Smooth muscle cell of bladder (primary cell): ENCODE data around the gene NQO1. TPM values are rescaled to one million over a fixed set of nuclear protein-coding genes. Genes with fewer than 3 reads are reported as not detected.

Experiments used
- total RNA-seq: library from RNA; depleted of rRNA; stranded (reverse); fragments of >200 nt; gene quantifications from 2 replicates; pipeline ENCODE4 v1.2.3, GENCODE V29; 2014

The NQO1 gene
- total RNA-seq: 547 and 816 TPM in 2 replicates

DNA sequence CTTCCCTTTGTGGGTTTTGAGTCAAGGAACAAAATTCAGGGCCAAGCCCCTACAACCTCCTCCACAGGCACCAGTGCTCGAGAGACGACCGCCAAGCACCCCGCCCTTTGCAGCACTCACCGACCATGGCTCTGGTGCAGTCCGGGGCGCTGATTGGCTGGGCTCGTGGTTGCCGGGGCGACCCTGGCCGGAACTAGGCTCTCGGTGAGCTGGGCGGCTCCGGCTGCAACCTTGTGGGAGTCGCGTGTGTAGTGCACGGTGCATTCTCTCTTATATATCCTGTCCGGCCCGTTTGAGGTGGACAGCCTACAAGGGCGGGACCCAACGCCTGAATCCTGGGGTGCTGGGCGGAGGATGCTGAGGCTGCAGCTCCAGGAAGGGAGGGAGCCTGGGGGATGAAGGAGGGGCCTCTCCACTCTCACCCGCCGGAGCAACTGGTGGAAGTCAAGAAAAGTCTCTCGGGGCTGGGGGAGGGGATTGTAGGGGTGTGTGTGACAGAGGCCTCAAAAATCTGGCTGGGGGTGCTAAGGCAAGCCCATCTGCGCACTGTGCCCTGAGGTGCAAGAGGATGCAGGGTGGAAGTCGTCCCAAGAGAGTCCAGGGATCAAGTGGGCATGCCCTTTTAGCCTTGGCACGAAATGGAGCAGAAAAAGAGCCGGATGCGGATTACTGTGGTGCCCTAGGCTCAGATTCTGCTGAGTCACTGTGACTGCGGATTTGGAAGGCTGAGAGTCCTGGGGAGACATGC, at the start of gene NQO1:
NQO1 (minus strand) TSS at position 248 of the 748 bp plus-strand sequence; CDS start at position 127, 121 bp downstream.

DNA sequence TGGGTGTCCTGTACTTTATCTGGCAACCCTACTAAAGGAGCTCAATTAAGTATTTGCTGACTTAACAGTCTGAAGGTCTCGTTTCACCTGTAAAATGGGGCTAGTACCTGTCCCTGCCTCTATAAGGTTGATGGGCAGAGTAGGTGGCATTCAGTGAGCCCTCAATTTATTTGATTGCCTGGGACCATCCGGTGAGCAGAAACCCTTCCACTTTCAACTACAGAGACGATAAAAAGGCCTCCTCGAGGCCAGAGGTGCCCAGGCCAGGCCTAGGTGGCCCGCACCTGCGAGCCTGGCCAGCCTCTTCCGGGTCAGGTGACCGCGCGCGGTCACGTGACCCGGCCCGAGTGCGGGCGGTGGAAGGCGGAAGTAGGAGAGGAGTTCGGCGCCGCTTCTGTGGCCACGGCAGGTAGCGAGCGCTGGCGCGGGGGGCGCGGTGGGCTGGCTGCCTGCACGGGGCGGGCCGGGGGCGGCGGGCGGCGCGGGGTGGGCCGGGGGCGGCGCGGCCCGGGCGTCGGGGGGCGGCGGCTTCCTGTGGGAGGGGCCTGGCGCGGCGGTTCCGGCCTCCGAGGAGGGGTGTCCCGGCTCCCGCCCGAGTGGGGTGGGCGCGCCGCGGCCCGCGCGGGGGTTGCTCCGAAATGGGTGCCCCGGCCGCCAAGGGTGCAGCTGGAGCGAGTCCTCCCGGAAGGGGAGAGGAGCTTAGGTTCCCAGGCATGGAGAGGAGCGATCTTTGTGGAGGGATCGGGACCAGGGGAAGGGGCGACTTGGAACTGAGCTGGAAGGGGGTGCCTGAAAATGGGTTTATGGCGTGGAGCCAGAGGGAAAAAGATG, 35.8 kb upstream of the NQO1 start, which contains the start of gene WWP2:
WWP2 (plus strand) TSS at position 350 of the 831 bp plus-strand sequence. CDS start 24,679 bp downstream, outside the sequence.

DNA sequence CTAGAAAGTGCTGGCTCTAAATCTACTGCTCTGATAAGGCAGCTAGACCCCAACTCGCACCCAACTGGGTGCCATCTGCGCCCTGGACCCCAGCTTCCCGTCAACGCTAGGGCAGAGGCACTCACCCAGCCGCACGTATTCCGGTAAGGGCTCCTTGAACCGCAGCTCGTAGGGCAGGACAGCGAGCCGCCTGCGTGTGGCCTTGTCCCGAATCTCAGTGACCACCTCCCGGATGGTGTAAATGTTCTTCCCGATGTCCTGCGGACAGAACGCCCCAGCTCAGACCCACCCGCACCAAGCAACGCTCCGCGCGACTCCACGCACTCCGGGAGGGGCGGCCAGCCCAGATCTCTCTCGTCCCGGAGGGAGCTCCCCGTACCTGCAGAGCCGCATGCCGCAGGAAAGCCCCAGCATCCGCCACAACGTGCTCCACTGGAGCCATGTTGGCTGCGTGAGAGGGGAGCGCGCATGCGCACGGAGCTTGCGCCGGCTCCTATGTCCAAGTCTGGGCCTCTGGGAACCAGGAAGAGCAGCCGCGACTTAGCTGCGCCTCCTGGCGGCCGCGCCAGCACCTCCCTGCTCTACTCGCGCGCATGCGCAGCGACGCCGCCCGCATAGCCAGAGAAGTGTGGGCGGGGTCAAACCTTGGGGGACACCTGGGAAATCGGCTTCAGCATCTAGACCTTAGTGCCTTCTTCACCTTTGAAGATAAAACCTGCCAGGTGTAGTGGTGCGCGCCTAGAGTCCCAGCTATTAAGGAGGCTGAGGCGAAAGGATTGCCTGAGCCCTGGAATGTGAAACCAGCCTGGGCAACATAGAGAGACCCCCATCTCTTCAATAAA, 28.3 kb upstream of the NQO1 start, which contains the start of gene NOB1:
NOB1 (minus strand) TSS at position 458 of the 842 bp plus-strand sequence; CDS start at position 442, 16 bp downstream.

Other genes starting within 250 kb of the NQO1 start
- gene NFAT5, start 160.6 kb downstream of the NQO1 start, total RNA-seq: 12.9 and 13.9 TPM in 2 replicates
- 20.2 and 21.8 TPM in 2 replicates for gene NOB1, start 28.4 kb upstream of the NQO1 start, total RNA-seq
- gene WWP2, start 35.8 kb upstream of the NQO1 start, total RNA-seq: 12.9 and 14.1 TPM in 2 replicates
- 0.37 TPM in 1 of 2 replicates, not detected in the other for gene CLEC18A, start 224.8 kb upstream of the NQO1 start, total RNA-seq